Astrocyte of the spinal cord (primary cell): ENCODE data around the gene ARHGEF28.

Source experiments
- DNase-seq: peaks from one replicate; pipeline ENCODE4 v3.0.0; 2011; ENCODE audit warnings: low read depth, low spot score
- H3K4me3 ChIP-seq: 2 replicates; pipeline ENCODE4 v1.5.1; 2011; ENCODE audit warnings: low read depth, mild to moderate bottlenecking, low read length, moderate library complexity
- in situ Hi-C: cut with HindIII; loops from 2 replicates; pipeline ENCODE4 v1.10.0; 2017; ENCODE audit warnings: low sequenced_read_pairs
- TF ChIP-seq, protein P1 (sequence below): IDR thresholded peaks from 2 replicates; pipeline ENCODE4 v1.5.1; 2012; ENCODE audit warnings: low read depth, mild to moderate bottlenecking, low read length, inconsistent platforms

The ARHGEF28 gene

DNA sequence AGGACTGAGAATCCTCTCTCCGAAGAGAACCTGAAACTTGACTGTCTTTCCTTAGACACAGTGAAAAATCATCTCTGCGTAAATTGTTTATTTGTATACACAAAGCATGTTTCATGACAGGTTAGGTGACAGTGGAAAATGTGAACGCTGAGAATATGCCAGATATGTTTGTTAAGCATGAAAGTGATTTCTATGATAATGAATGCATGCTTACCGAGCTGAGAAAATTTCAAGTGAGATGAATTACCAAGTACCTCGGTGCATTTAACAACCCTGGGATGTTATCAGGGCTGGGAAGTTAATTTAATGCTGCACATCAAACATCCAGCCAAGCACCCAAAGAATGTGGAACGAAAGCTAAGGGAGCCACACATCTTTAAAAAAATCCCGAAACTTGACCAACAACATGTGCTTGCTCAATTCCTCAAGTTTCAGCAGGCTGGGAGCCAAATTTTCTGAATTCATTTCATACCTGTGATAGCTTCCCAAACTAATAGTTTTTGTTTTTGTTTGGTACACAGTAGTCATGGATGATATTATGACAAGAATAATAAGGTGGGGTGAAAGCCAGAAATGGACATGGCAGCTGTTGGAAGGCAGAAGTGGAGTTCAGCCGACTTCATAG, 336.9 kb downstream of the ARHGEF28 start:
- TF ChIP-seq, protein P1, sequence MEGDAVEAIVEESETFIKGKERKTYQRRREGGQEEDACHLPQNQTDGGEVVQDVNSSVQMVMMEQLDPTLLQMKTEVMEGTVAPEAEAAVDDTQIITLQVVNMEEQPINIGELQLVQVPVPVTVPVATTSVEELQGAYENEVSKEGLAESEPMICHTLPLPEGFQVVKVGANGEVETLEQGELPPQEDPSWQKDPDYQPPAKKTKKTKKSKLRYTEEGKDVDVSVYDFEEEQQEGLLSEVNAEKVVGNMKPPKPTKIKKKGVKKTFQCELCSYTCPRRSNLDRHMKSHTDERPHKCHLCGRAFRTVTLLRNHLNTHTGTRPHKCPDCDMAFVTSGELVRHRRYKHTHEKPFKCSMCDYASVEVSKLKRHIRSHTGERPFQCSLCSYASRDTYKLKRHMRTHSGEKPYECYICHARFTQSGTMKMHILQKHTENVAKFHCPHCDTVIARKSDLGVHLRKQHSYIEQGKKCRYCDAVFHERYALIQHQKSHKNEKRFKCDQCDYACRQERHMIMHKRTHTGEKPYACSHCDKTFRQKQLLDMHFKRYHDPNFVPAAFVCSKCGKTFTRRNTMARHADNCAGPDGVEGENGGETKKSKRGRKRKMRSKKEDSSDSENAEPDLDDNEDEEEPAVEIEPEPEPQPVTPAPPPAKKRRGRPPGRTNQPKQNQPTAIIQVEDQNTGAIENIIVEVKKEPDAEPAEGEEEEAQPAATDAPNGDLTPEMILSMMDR = no peak
- H3K4me3 ChIP-seq = no peak overlapping the region
- no peak for DNase-seq
- in situ Hi-C loops = no loop called here

DNA sequence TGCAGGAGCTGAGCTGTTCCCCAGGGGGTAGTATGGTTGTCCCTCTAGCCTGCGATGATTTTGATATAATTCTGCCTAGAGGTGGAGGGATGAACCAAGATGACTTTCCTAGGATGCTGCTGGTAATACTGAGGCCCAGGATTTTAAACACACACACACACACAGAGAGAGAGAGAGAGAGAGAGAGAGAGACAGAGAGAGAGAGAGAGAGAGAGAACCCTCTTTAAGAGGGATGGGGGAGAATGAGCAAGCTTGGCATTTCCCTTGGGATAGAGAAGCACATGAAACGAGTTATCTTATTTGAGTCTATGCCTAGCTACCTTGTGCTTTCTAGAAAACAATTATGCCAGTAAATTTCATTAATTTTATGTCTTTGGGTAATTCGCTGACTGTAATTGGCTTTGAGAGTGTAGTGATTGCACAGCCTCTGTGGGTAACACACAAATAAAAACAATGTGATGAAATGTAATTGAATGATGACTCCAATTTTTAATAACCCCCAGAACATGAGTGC, 338.4 kb downstream of the ARHGEF28 start:
- TF ChIP-seq, protein P1 = no peak
- DNase-seq = no peak
- in situ Hi-C loops = no loop called here
- H3K4me3 ChIP-seq = no peak overlapping the region

DNA sequence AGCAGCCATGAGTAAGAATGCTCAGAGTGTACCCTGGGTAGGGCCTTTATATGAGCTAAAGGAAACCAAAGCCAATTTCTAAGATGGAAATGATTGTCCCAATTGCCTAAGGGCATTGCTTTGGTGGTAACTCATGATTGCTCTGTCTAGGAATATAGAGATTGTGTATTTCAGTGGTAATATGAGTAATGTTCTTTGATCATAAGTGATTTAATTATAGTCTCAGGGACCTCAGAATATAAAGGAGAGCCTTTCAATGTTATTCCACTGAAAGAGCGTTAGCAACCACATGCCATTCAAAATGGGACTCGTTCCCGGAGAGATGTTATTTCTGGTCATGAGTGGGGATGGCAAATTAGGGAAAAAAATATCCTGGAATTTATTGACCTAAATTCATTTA, 340.5 kb downstream of the ARHGEF28 start:
- TF ChIP-seq, protein P1 = no peak
- in situ Hi-C loops = no loop called here
- no peak overlapping the region for H3K4me3 ChIP-seq
- DNase-seq = no peak

DNA sequence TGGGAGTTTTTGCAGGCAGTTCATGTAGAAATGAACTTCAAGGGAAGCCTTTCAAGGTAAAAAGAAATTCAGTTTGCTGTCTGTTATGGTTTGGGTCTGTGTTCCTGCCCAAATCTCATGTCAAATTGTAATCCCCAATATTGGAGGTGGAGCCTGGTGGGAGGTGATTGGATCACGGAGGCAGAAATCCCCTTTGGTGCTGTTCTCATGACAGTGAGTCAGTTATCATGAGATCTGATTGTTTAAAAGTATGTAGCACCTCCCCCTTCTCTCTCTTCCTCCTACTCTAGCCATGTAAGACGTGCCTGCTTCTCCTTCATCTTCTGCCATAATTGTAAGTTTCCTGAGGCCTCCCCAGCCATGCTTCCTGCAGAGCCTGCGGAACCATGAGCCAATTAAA, 341.4 kb downstream of the ARHGEF28 start:
- no peak overlapping the region for H3K4me3 ChIP-seq
- TF ChIP-seq, protein P1 = no peak
- DNase-seq = no peak
- in situ Hi-C loops = no loop called here

DNA sequence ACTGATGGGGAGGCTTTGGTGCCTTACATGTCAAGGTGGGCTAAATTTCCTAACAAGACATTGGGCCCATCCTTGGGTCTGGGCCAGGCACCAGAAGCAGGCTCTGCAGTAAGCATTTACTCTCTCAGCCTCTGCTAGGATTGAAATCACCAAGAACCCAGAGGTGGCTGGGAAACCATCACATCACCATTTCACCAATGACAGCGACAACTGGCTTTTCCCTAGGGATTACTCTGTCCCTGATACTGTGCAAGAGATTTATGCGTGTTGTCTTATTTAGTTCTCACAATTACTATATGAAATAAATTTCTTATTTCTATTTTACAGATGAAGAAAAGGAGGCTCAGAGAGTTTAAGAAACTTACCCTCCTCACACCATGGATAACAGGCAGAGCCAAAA, 342.2 kb downstream of the ARHGEF28 start:
- no peak for DNase-seq
- TF ChIP-seq, protein P1 = no peak
- in situ Hi-C loops = no loop called here
- H3K4me3 ChIP-seq = no peak overlapping the region

DNA sequence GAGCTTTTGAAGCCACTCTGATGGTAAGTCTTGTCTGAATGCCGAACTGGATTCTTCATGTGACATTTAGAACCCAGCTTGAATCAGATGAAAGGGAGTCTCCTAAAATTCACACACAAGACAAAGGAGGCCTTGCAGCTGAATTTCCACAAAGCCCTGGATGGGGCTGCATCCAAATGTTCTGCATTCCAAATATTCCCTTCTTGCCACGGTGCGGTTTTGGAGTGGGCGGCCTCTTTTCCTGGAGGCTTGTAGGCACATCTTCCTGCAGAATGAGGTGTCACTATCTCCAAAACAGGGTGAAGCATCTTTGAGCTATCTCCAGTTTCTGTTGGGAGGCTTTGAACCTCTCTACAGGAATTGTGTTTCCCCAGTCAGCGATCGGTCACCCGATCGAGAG, 342.7 kb downstream of the ARHGEF28 start:
- TF ChIP-seq, protein P1 = no peak
- in situ Hi-C loops = no loop called here
- H3K4me3 ChIP-seq = no peak overlapping the region
- no peak for DNase-seq
